GM21717 (cell line): ENCODE measurements around the gene PSTPIP2.

Experiments
- ATAC-seq: cut with Tn5 transposase; IDR thresholded peaks from one replicate; pipeline ENCODE4 v1.9.1; 2021; ENCODE audit warnings: mild to moderate bottlenecking, moderate library complexity; ENCODE audit not compliant: unreplicated experiment

Gene PSTPIP2

GRCh38 chr18:46040033-46040746 is 31.9 kb downstream of the PSTPIP2 start:
- no peak for ATAC-seq

- ATAC-seq: no peak
Measured at GRCh38 chr18:46037512-46038305, 34.4 kb downstream of the PSTPIP2 start.

GRCh38 chr18:46035696-46036680 is 36.1 kb downstream of the PSTPIP2 start:
- no peak for ATAC-seq

GRCh38 chr18:46034230-46034629 is 37.8 kb downstream of the PSTPIP2 start:
- no peak for ATAC-seq

GRCh38 chr18:46031741-46032140 is 40.3 kb downstream of the PSTPIP2 start:
- ATAC-seq: no peak

GRCh38 chr18:46028536-46028891 is 43.5 kb downstream of the PSTPIP2 start:
- ATAC-seq: no peak

- ATAC-seq: no peak
Measured at GRCh38 chr18:46019936-46020335, 52.1 kb downstream of the PSTPIP2 start.

GRCh38 chr18:46013484-46014189 is 58.4 kb downstream of the PSTPIP2 start:
- no peak for ATAC-seq

GRCh38 chr18:46010676-46011075 is 61.4 kb downstream of the PSTPIP2 start:
- ATAC-seq: no peak

GRCh38 chr18:46010050-46010449 is 62.0 kb downstream of the PSTPIP2 start:
- ATAC-seq: no peak

GRCh38 chr18:46009125-46009840 is 62.8 kb downstream of the PSTPIP2 start:
- ATAC-seq: no peak

- ATAC-seq: no peak
Measured at GRCh38 chr18:46008531-46008930, 63.5 kb downstream of the PSTPIP2 start.

- ATAC-seq: no peak
Measured at GRCh38 chr18:46007165-46007564, 64.9 kb downstream of the PSTPIP2 start.

GRCh38 chr18:46002934-46003333 is 69.1 kb downstream of the PSTPIP2 start:
- ATAC-seq: no peak

- ATAC-seq: no peak
Measured at GRCh38 chr18:46001892-46002291, 70.2 kb downstream of the PSTPIP2 start.

GRCh38 chr18:46001074-46001473 is 71.0 kb downstream of the PSTPIP2 start:
- no peak for ATAC-seq

GRCh38 chr18:45999536-45999935 is 72.5 kb downstream of the PSTPIP2 start:
- no peak for ATAC-seq

- no peak for ATAC-seq
Measured at GRCh38 chr18:45998244-45998643, 73.8 kb downstream of the PSTPIP2 start.

GRCh38 chr18:45997700-45998151 is 74.3 kb downstream of the PSTPIP2 start:
- no peak for ATAC-seq

GRCh38 chr18:45995461-45995860 is 76.6 kb downstream of the PSTPIP2 start:
- ATAC-seq: no peak
